ENCODE measurements around the gene DDAH2.

DNA sequence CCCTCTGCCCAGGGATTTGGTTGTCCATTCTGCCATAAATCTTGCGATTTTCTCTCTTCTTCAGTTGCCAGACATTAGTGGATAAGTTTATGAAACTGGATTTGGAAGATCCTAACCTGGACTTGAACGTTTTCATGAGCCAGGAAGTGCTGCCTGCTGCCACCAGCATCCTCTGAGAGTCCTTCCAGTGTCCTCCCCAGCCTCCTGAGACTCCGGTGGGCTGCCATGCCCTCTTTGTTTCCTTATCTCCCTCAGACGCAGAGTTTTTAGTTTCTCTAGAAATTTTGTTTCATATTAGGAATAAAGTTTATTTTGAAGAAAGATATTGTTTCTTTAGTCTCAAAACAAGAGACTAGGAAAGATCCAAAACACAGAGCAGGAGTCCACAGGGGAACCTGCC lies 33.3 kb upstream of the DDAH2 start, which contains the start of gene SAPCD1:
- TF ChIP-seq EZH2 (IDR thresholded peaks at IDR 0.05; ENCODE audit: borderline replicate concordance, low read depth, low read length, poor library complexity, severe bottlenecking) (no peak), CTCF (conservative IDR thresholded peaks at IDR 0.05; ENCODE audit: low read depth, low read length) (no peak)

Data from A673 (cell line).